ENCODE measurements around the gene ZMIZ1. TPM values are rescaled to one million over a fixed set of nuclear protein-coding genes. Genes with fewer than 3 reads are reported as not detected.

Gene ZMIZ1
- total and polyA plus RNA-seq, 2 experiments from 2014 or later, result 48.2 to 78.8 TPM

DNA sequence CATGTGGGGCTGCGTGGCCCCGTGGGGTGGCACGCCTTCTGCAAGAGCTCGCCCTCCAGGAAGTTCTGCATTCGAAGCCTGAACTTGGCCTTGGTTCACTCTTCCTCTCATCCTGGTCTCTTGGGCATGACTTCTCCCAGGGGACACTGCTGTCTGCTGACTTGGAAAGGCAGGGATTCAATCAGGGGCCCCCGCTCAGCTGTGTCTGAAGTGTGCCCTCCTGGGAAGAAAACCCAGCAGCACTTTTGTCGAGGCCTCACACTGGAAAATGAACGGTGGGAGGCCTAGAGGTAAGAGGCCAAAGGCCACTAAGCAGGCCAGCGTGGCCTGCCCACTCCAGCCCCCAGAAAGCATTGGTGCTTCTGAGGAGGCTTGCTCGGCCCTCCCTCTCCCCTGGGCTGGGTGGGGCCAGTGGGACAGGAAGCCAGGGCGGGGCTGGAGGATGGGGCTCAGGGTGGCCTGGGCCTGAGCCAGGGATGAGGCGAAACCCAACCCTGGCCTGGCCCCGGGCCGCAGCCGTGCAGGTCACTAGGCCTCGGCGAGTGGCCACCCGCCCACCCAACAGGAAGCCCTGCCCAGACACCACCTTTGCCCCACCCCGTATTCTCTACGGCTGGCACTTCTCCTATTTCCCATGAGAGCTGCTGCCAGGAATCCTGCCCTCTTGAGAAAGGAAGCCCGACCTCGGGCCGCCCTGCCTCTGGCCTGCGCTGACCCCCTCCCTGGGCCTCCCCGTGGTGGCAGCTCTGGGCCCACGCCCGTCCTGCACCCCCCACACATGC is 81.1 kb downstream of the ZMIZ1 start:
- Histone ChIP-seq H3K36me3 (no peaks in the 10 kb centered on the region), H3K27me3 (no peaks in the 10 kb centered on the region), H3K4me1 (ENCODE audit: low read depth) (peaks cover 45% of the 10 kb centered on the region), H3K9me3 (ENCODE audit: low read depth) (no peaks in the 10 kb centered on the region), H3K27ac (peak overlapping the region; percentile 99), H3K4me3 (no peak overlapping the region)
- TF ChIP-seq, protein P1, sequence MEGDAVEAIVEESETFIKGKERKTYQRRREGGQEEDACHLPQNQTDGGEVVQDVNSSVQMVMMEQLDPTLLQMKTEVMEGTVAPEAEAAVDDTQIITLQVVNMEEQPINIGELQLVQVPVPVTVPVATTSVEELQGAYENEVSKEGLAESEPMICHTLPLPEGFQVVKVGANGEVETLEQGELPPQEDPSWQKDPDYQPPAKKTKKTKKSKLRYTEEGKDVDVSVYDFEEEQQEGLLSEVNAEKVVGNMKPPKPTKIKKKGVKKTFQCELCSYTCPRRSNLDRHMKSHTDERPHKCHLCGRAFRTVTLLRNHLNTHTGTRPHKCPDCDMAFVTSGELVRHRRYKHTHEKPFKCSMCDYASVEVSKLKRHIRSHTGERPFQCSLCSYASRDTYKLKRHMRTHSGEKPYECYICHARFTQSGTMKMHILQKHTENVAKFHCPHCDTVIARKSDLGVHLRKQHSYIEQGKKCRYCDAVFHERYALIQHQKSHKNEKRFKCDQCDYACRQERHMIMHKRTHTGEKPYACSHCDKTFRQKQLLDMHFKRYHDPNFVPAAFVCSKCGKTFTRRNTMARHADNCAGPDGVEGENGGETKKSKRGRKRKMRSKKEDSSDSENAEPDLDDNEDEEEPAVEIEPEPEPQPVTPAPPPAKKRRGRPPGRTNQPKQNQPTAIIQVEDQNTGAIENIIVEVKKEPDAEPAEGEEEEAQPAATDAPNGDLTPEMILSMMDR (IDR thresholded peaks at IDR 0.05; ENCODE audit: low read depth, low read length), result no peak
- DNase-seq (ENCODE audit: low read depth in 1 of 2, low spot score in 1 of 2), result peak in 1 of 2 donors; percentile 75

DNA sequence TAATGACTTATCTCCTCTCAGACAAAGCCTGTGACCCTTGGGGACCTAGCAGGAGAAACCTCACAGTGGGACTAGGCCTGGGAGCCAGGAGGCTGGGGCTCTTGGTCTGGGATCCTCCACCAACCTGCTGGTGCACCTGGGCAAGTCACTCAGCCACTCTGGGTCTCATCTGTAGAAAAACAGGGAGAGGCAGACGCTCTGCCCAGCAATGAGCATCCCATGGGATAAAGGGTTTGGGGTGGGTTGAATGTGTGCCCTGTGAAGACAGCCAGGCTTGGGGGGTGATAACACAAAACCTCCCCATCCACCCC is 81.6 kb downstream of the ZMIZ1 start:
- Histone ChIP-seq H3K4me3 (no peak overlapping the region), H3K9me3 (ENCODE audit: low read depth) (no peaks in the 10 kb centered on the region), H3K36me3 (no peaks in the 10 kb centered on the region), H3K4me1 (ENCODE audit: low read depth) (peaks cover 40% of the 10 kb centered on the region), H3K27me3 (no peaks in the 10 kb centered on the region), H3K27ac (peak overlapping the region; percentile 99)
- DNase-seq (ENCODE audit: low read depth in 1 of 2, low spot score in 1 of 2), result no peak
- TF ChIP-seq, protein P1 (IDR thresholded peaks at IDR 0.05; ENCODE audit: low read depth, low read length), result no peak

DNA sequence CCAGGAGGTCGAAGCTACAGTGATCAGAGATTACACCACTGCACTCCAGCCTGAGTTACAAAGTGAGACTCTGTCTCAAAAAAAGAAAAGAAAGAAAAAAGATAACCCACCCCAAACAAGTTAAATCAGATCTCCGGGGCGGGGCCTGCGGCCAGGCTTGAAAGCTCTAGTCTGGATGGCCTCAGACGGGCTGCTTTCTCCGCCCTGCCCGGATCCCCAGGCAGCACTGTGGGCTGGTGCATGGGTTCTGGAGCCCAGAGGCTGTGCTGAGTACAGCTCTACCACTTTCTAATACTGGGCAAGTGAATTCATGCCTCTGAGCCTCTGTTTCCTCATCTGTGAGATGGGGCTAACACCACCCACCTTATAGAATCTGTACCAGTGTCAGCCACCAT is 83.7 kb downstream of the ZMIZ1 start:
- TF ChIP-seq, protein P1 (IDR thresholded peaks at IDR 0.05; ENCODE audit: low read depth, low read length), result no peak
- H3K9me3 ChIP-seq (ENCODE audit: low read depth), result no peaks in the 10 kb centered on the region
- peaks cover 37% of the 10 kb centered on the region for H3K4me1 ChIP-seq (ENCODE audit: low read depth)
- H3K27me3 ChIP-seq, result no peaks in the 10 kb centered on the region
- H3K36me3 ChIP-seq, result no peaks in the 10 kb centered on the region
- DNase-seq (ENCODE audit: low read depth in 1 of 2, low spot score in 1 of 2), result peak in 1 of 2 donors; percentile 48
- H3K4me3 ChIP-seq, result no peak overlapping the region
- peak overlapping the region; percentile 99 for H3K27ac ChIP-seq

DNA sequence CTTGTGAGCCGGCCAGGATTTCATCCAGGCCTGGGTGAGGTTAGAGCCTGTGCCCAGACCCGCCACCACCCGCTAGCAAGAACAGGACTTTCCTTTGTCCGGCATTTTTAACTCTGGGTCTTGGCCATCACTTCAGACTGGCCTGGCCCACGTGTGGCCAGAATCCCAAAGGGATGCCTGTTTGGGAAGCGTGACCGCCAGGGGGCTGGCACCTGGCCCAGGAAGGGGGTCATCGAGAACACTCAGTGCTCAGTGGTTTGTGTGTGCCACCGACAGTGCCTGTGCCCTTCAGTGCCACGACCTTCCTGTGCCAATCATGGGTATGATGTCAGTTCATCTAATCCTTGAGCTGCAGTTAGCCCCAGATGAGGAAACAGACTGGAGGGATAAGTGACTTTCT is 85.0 kb downstream of the ZMIZ1 start:
- H3K4me1 ChIP-seq (ENCODE audit: low read depth), result peaks cover 39% of the 10 kb centered on the region
- no peak for DNase-seq (ENCODE audit: low read depth in 1 of 2, low spot score in 1 of 2)
- no peak overlapping the region for H3K4me3 ChIP-seq
- no peaks in the 10 kb centered on the region for H3K9me3 ChIP-seq (ENCODE audit: low read depth)
- no peaks in the 10 kb centered on the region for H3K36me3 ChIP-seq
- no peaks in the 10 kb centered on the region for H3K27me3 ChIP-seq
- H3K27ac ChIP-seq, result peak overlapping the region; percentile 97
- TF ChIP-seq, protein P1 (IDR thresholded peaks at IDR 0.05; ENCODE audit: low read depth, low read length), result no peak

DNA sequence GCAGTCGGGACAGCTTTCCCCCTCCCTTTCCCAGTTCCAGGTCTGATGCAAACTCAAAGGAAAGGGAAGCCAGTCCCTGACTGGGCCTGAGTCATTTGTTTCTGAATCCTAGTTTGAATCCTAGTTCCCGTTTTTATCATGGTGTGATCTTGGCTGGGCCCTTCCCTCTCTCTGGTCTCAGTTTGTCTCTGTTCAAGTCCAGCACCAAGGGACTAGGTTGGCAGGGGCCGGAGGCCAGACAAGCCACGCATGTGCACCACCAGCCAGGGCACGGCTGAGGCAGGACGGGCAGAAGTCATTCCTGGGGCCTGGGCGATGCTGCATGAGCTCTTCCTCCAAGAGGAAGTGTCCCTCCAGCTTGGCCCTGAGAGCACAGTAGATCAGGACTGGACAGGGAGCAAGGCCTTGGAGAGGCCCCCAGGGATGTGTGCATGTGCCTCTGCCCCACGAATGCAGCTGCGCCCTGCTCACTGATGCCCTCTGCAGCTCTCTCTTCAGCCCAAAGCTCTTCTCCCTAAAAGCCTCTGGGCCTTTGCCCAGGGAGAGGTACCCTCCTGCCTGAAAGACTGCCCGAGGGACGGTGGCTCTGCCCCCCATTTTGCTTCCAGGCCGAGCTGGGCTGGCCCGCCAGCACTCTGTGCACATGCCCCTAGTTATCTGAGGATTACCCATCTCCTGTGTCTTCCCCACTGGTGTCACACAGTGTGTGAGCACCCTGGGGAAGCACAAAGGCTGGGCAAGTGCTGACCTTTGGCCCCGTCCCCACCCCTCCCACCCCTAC is 86.7 kb downstream of the ZMIZ1 start:
- Histone ChIP-seq H3K36me3 (no peaks in the 10 kb centered on the region), H3K4me1 (ENCODE audit: low read depth) (peaks cover 45% of the 10 kb centered on the region), H3K4me3 (no peak overlapping the region), H3K27ac (peak overlapping the region; percentile 97), H3K27me3 (no peaks in the 10 kb centered on the region), H3K9me3 (ENCODE audit: low read depth) (no peaks in the 10 kb centered on the region)
- TF ChIP-seq, protein P1 (IDR thresholded peaks at IDR 0.05; ENCODE audit: low read depth, low read length), result peak; percentile 17
- DNase-seq (ENCODE audit: low read depth in 1 of 2, low spot score in 1 of 2), result peak in 1 of 2 donors; percentile 35

Data from cardiac muscle cell (in vitro differentiated cells and primary cell).